Measurements from ENCODE around the gene MT1F. TPM values are rescaled to one million over a fixed set of nuclear protein-coding genes. Genes with fewer than 3 reads are reported as not detected.

MT1F gene
- total RNA-seq, 1 donor from 2014 or later = not detected

GRCh38 chr16:56652600-56652999 lies 5.2 kb upstream of the MT1F start:
- H3K4me2 ChIP-seq = no peak overlapping the region
- H3K36me3 ChIP-seq = no peaks in the 10 kb centered on the region
- no peak overlapping the region for H3K4me3 Mint-ChIP-seq
- no peaks in the 10 kb centered on the region for H3K79me2 ChIP-seq (ENCODE audit: low read depth)
- no peak overlapping the region for H3K4me3 ChIP-seq
- H3K27me3 ChIP-seq = peaks cover 97% of the 10 kb centered on the region
- H3K4me1 ChIP-seq = no peaks in the 10 kb centered on the region
- H3F3A ChIP-seq (ENCODE audit: low read depth) = peaks cover 5% of the 10 kb centered on the region
- H3K9me3 Mint-ChIP-seq = no peaks in the 10 kb centered on the region
- H4K20me1 ChIP-seq (ENCODE audit: low read depth) = peaks cover 7% of the 10 kb centered on the region
- no peak overlapping the region for H3K9ac ChIP-seq
- H3K27me3 Mint-ChIP-seq (ENCODE audit: insufficient read depth, low read depth) = peaks cover 34% of the 10 kb centered on the region
- H3K27ac ChIP-seq = no peak overlapping the region
- no peak for DNase-seq (ENCODE audit: low spot score)
- no peaks in the 10 kb centered on the region for H3K36me3 Mint-ChIP-seq
- TF ChIP-seq EZH2 (IDR thresholded peaks at IDR 0.05) (no peak), CTCF (IDR thresholded peaks at IDR 0.05) (no peak), EZH2phosphoT487 (IDR thresholded peaks at IDR 0.05) (no peak)
- no peak overlapping the region for H2AFZ ChIP-seq (replicated peaks)
- no peaks in the 10 kb centered on the region for H3K9me3 ChIP-seq (ENCODE audit: low read depth)
- H3K4me1 Mint-ChIP-seq = peaks cover 3% of the 10 kb centered on the region
- no peak overlapping the region for H3K27ac Mint-ChIP-seq

GRCh38 chr16:56653218-56653617 lies 4.5 kb upstream of the MT1F start:
- DNase-seq (ENCODE audit: low spot score) = no peak

GRCh38 chr16:56658327-56658875 lies 642 bp downstream of the MT1F start:
- Histone ChIP-seq H3K9me3 (ENCODE audit: low read depth) (no peaks in the 10 kb centered on the region), H3K4me1 (peaks cover 10% of the 10 kb centered on the region), H3K4me2 (peak overlapping the region; percentile 86), H3K27me3 (peaks cover 97% of the 10 kb centered on the region), H3F3A (ENCODE audit: low read depth) (peaks cover 13% of the 10 kb centered on the region), H3K36me3 (no peaks in the 10 kb centered on the region), H3K27ac (no peak overlapping the region), H3K79me2 (ENCODE audit: low read depth) (no peaks in the 10 kb centered on the region), H2AFZ (replicated peaks) (peak overlapping the region; percentile 74), H3K9ac (no peak overlapping the region), H4K20me1 (ENCODE audit: low read depth) (peaks cover 12% of the 10 kb centered on the region), H3K4me3 (peak overlapping the region; percentile 56)
- Mint-ChIP-seq H3K27me3 (ENCODE audit: insufficient read depth, low read depth) (peaks cover 55% of the 10 kb centered on the region), H3K4me3 (peak overlapping the region; percentile 88), H3K9me3 (no peaks in the 10 kb centered on the region), H3K4me1 (peaks cover 13% of the 10 kb centered on the region), H3K36me3 (no peaks in the 10 kb centered on the region), H3K27ac (no peak overlapping the region)
- TF ChIP-seq EZH2phosphoT487 (IDR thresholded peaks at IDR 0.05) (no peak), CTCF (IDR thresholded peaks at IDR 0.05) (no peak), EZH2 (IDR thresholded peaks at IDR 0.05) (no peak)
- DNase-seq (ENCODE audit: low spot score) = no peak

More at GRCh38 chr16:56653218-56653617, 4.5 kb upstream of the MT1F start:
- Histone ChIP-seq H4K20me1 (ENCODE audit: low read depth) (peaks cover 5% of the 10 kb centered on the region), H3K27ac (no peak overlapping the region), H3F3A (ENCODE audit: low read depth) (peaks cover 11% of the 10 kb centered on the region), H3K4me3 (no peak overlapping the region), H3K36me3 (no peaks in the 10 kb centered on the region), H2AFZ (replicated peaks) (no peak overlapping the region), H3K4me1 (peaks cover 4% of the 10 kb centered on the region), H3K9me3 (ENCODE audit: low read depth) (no peaks in the 10 kb centered on the region), H3K4me2 (no peak overlapping the region), H3K27me3 (peaks cover 97% of the 10 kb centered on the region), H3K9ac (no peak overlapping the region), H3K79me2 (ENCODE audit: low read depth) (no peaks in the 10 kb centered on the region)
- Mint-ChIP-seq H3K27ac (no peak overlapping the region), H3K27me3 (ENCODE audit: insufficient read depth, low read depth) (peaks cover 34% of the 10 kb centered on the region), H3K9me3 (no peaks in the 10 kb centered on the region), H3K4me1 (peaks cover 7% of the 10 kb centered on the region), H3K36me3 (no peaks in the 10 kb centered on the region), H3K4me3 (no peak overlapping the region)
- TF ChIP-seq EZH2phosphoT487 (IDR thresholded peaks at IDR 0.05) = no peak
- TF ChIP-seq CTCF (IDR thresholded peaks at IDR 0.05) = no peak
- no peak for TF ChIP-seq EZH2 (IDR thresholded peaks at IDR 0.05)

All from neural progenitor cell (in vitro differentiated cells).